HG02623 (cell line): ENCODE data around the gene MCTP1.

Experiments
- ATAC-seq: cut with Tn5 transposase; IDR thresholded peaks from one replicate; pipeline ENCODE4 v1.9.1; 2021; ENCODE audit warnings: moderate library complexity; ENCODE audit not compliant: unreplicated experiment

MCTP1 gene

GRCh38 chr5:95078868-95079267 is 206.0 kb downstream of the MCTP1 start:
- no peak for ATAC-seq

- ATAC-seq, result no peak
Measured at GRCh38 chr5:95076395-95077185, 208.3 kb downstream of the MCTP1 start.

GRCh38 chr5:95075111-95075510 is 209.8 kb downstream of the MCTP1 start:
- ATAC-seq, result no peak

GRCh38 chr5:95072281-95072680 is 212.6 kb downstream of the MCTP1 start:
- no peak for ATAC-seq

- no peak for ATAC-seq
Measured at GRCh38 chr5:95070866-95071265, 214.0 kb downstream of the MCTP1 start.

- no peak for ATAC-seq
Measured at GRCh38 chr5:95070453-95070852, 214.4 kb downstream of the MCTP1 start.

GRCh38 chr5:95069948-95070347 is 214.9 kb downstream of the MCTP1 start:
- ATAC-seq, result no peak

- no peak for ATAC-seq
Measured at GRCh38 chr5:95069021-95069420, 215.9 kb downstream of the MCTP1 start.

GRCh38 chr5:95068289-95068910 is 216.5 kb downstream of the MCTP1 start:
- no peak for ATAC-seq

GRCh38 chr5:95066048-95066447 is 218.8 kb downstream of the MCTP1 start:
- no peak for ATAC-seq

- ATAC-seq, result no peak
Measured at GRCh38 chr5:95063492-95063891, 221.4 kb downstream of the MCTP1 start.

- no peak for ATAC-seq
Measured at GRCh38 chr5:95060098-95060497, 224.8 kb downstream of the MCTP1 start.

- ATAC-seq, result no peak
Measured at GRCh38 chr5:95059636-95060035, 225.3 kb downstream of the MCTP1 start.

GRCh38 chr5:95057615-95058014 is 227.3 kb downstream of the MCTP1 start:
- ATAC-seq, result no peak

GRCh38 chr5:95053253-95053652 is 231.6 kb downstream of the MCTP1 start:
- no peak for ATAC-seq

- no peak for ATAC-seq
Measured at GRCh38 chr5:95050708-95051107, 234.2 kb downstream of the MCTP1 start.

GRCh38 chr5:95048628-95049027 is 236.3 kb downstream of the MCTP1 start:
- ATAC-seq, result no peak

GRCh38 chr5:95045181-95045965 is 239.5 kb downstream of the MCTP1 start:
- ATAC-seq, result no peak

- no peak for ATAC-seq
Measured at GRCh38 chr5:95044096-95044495, 240.8 kb downstream of the MCTP1 start.

- ATAC-seq, result no peak
Measured at GRCh38 chr5:95043648-95044047, 241.2 kb downstream of the MCTP1 start.

GRCh38 chr5:95043234-95043633 is 241.7 kb downstream of the MCTP1 start:
- no peak for ATAC-seq

- no peak for ATAC-seq
Measured at GRCh38 chr5:95042037-95042436, 242.9 kb downstream of the MCTP1 start.
